DOHH2 (cell line): Measurements from ENCODE around the gene IMMP2L.

Experiments
- H3F3A ChIP-seq: fragments of 200-600 bp; sonication (generic), shearing (Covaris generic); 2 replicates; pipeline ENCODE4 v1.6.0; 2016; ENCODE audit warnings: antibody characterized with exemption, mild to moderate bottlenecking; ENCODE audit not compliant: control insufficient read depth, insufficient read depth
- H3K27ac ChIP-seq: fragments of 200-600 bp; sonication (generic); 2 replicates; pipeline ENCODE4 v1.5.1; 2014; ENCODE audit warnings: low read depth, mild to moderate bottlenecking, low read length, moderate library complexity
- H3K27me3 ChIP-seq: fragments of 200-600 bp; sonication (generic); 2 replicates; pipeline ENCODE4 v1.6.1; 2014; ENCODE audit warnings: mild to moderate bottlenecking, low read length, mixed read lengths; ENCODE audit not compliant: control insufficient read depth
- H3K36me3 ChIP-seq: fragments of 200-600 bp; sonication (generic); 2 replicates; pipeline ENCODE4 v1.6.1; 2014; ENCODE audit warnings: mild to moderate bottlenecking, low read length, moderate library complexity, mixed read lengths; ENCODE audit not compliant: control insufficient read depth
- H3K4me1 ChIP-seq: fragments of 200-600 bp; sonication (generic); 2 replicates; pipeline ENCODE4 v1.6.1; 2014; ENCODE audit warnings: mild to moderate bottlenecking, low read length, mixed read lengths; ENCODE audit not compliant: control insufficient read depth
- H3K4me2 ChIP-seq: fragments of 200-600 bp; sonication (generic); 2 replicates; pipeline ENCODE4 v1.6.0; 2014; ENCODE audit warnings: mild to moderate bottlenecking, low read length, moderate library complexity
- H3K4me3 ChIP-seq: fragments of 200-600 bp; sonication (generic); 2 replicates; pipeline ENCODE4 v1.5.1; 2014; ENCODE audit warnings: mild to moderate bottlenecking, low read length, mixed read lengths
- H3K79me2 ChIP-seq: fragments of 200-600 bp; sonication (generic); 2 replicates; pipeline ENCODE4 v1.6.1; 2014; ENCODE audit warnings: mild to moderate bottlenecking, low read length, mixed read lengths; ENCODE audit not compliant: control insufficient read depth
- H3K9me2 ChIP-seq: fragments of 200-600 bp; sonication (generic); replicated peaks from 2 replicates; pipeline ENCODE4 v1.6.1; 2014; ENCODE audit warnings: mild to moderate bottlenecking, low read length, mixed read lengths; ENCODE audit not compliant: control insufficient read depth
- H3K9me3 ChIP-seq: fragments of 200-600 bp; sonication (generic); 2 replicates; pipeline ENCODE4 v1.6.1; 2014; ENCODE audit warnings: antibody characterized with exemption, low read length, mixed read lengths; ENCODE audit not compliant: control insufficient read depth, insufficient read depth
- H4K20me1 ChIP-seq: fragments of 200-600 bp; sonication (generic); 2 replicates; pipeline ENCODE4 v1.6.0; 2014; ENCODE audit warnings: low read depth, mild to moderate bottlenecking, antibody characterized with exemption, low read length, moderate library complexity; ENCODE audit not compliant: control insufficient read depth, insufficient read depth
- EZH2phosphoT487 ChIP-seq: fragments of 200-600 bp; sonication (generic); IDR thresholded peaks from 2 replicates; pipeline ENCODE4 v1.6.1; 2017; ENCODE audit warnings: borderline replicate concordance, mild to moderate bottlenecking, antibody characterized with exemption, low read length, moderate library complexity, mixed read lengths
- TF ChIP-seq, protein P1 (sequence below): fragments of 200-600 bp; sonication (generic); IDR thresholded peaks from one replicate; pipeline ENCODE4 v1.5.1; 2014; ENCODE audit warnings: antibody characterized with exemption, mild to moderate bottlenecking, low read depth, low read length; ENCODE audit not compliant: poor library complexity, severe bottlenecking

The IMMP2L gene

DNA sequence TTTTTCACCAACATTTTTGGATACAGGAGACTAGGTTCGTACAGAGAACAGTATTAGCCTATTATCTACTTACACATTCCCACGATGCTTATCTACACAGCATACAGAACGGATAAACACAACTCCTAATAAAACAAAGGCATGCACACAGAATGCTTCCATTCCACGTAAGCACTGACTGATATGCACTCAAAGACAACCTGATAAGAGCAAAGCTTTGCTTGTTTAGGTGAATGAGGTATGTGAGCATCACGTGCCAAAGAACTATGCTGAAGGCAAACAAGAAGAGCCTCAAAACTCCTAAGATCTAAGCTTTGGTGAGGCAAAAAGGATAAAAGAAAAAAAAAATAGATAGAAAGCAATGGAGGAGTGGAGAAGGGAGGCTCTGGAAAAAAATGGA is 884.9 kb downstream of the IMMP2L start:
- TF ChIP-seq, protein P1, sequence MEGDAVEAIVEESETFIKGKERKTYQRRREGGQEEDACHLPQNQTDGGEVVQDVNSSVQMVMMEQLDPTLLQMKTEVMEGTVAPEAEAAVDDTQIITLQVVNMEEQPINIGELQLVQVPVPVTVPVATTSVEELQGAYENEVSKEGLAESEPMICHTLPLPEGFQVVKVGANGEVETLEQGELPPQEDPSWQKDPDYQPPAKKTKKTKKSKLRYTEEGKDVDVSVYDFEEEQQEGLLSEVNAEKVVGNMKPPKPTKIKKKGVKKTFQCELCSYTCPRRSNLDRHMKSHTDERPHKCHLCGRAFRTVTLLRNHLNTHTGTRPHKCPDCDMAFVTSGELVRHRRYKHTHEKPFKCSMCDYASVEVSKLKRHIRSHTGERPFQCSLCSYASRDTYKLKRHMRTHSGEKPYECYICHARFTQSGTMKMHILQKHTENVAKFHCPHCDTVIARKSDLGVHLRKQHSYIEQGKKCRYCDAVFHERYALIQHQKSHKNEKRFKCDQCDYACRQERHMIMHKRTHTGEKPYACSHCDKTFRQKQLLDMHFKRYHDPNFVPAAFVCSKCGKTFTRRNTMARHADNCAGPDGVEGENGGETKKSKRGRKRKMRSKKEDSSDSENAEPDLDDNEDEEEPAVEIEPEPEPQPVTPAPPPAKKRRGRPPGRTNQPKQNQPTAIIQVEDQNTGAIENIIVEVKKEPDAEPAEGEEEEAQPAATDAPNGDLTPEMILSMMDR = no peak
- no peak for TF ChIP-seq EZH2phosphoT487
- Histone ChIP-seq H3K9me2 (no peaks in the 10 kb centered on the region), H3K4me1 (no peaks in the 10 kb centered on the region), H4K20me1 (no peaks in the 10 kb centered on the region), H3K79me2 (no peaks in the 10 kb centered on the region), H3K36me3 (no peaks in the 10 kb centered on the region), H3K9me3 (peaks cover 8% of the 10 kb centered on the region; the same call in 1 of the 2 replicates), H3K27ac (no peak overlapping the region), H3K27me3 (no peaks in the 10 kb centered on the region), H3K4me2 (no peak overlapping the region), H3F3A (no peaks in the 10 kb centered on the region), H3K4me3 (no peak overlapping the region)

DNA sequence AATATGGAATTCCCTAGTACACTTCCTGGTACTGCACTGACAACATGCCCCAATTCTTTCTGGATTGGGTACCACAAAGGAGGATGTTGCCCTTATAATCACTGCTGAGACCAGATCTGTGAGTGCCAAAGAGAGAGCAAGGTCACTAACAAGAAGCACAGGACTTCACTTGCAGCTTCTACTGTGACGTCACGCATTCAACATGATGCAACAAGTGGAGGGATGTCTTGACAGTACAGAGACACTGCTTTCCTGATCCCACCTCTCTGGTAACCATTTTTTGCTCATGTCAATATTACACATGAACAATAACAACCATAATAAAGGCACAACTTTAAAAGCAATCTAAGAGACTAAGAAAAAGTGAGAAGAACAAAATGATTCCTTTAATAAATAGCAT is 885.5 kb downstream of the IMMP2L start:
- no peak overlapping the region for H3K4me3 ChIP-seq
- no peak overlapping the region for H3K4me2 ChIP-seq
- H3K4me1 ChIP-seq = no peaks in the 10 kb centered on the region
- H3F3A ChIP-seq = no peaks in the 10 kb centered on the region
- peaks cover 10% of the 10 kb centered on the region; the same call in 1 of the 2 replicates for H3K9me3 ChIP-seq
- H3K27me3 ChIP-seq = no peaks in the 10 kb centered on the region
- H3K36me3 ChIP-seq = no peaks in the 10 kb centered on the region
- no peaks in the 10 kb centered on the region for H3K79me2 ChIP-seq
- TF ChIP-seq EZH2phosphoT487 = no peak
- TF ChIP-seq, protein P1 = no peak
- H3K27ac ChIP-seq = no peak overlapping the region
- no peaks in the 10 kb centered on the region for H3K9me2 ChIP-seq
- H4K20me1 ChIP-seq = no peaks in the 10 kb centered on the region

DNA sequence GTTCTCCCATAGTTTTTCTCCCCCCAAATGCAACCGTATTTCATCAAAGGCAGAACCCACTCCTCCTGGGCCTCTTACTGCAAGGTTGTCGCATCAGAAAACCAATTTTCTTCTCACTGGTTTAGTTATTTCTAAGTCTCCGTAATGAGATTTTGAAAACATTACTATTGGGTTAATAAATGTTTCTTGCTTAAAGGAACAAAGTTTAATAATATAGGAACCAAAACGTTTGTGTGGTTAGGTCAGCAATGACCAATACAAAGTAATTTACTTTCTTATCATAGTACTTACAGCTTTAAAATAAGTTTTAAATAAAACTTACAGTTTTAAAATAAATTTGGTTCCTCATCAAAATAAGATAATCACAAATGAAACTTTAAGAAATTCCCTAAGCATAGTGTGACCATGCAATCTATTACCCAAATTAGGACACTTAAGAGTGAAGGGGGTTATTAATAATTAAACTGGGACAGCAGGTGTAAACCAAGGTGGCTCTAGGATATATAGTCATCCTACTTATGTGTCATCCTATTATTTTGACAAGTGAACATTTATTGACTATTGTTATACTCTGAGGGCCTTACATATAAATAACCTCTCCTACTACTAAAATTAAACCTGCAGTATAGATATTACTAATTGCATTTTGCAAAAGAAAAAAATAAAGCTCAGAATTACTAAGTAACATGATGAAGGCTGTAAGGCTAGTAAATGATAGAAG is 886.7 kb downstream of the IMMP2L start:
- no peak overlapping the region for H3K27ac ChIP-seq
- no peaks in the 10 kb centered on the region for H3K9me2 ChIP-seq
- no peak overlapping the region for H3K4me3 ChIP-seq
- H3K79me2 ChIP-seq = no peaks in the 10 kb centered on the region
- H3K9me3 ChIP-seq = peaks cover 10% of the 10 kb centered on the region; the same call in 1 of the 2 replicates
- no peaks in the 10 kb centered on the region for H3K36me3 ChIP-seq
- no peaks in the 10 kb centered on the region for H3K27me3 ChIP-seq
- H3F3A ChIP-seq = no peaks in the 10 kb centered on the region
- no peaks in the 10 kb centered on the region for H4K20me1 ChIP-seq
- H3K4me2 ChIP-seq = no peak overlapping the region
- H3K4me1 ChIP-seq = no peaks in the 10 kb centered on the region
- TF ChIP-seq, protein P1 = no peak
- no peak for TF ChIP-seq EZH2phosphoT487
